Thymus (tissue), 11 donors: ENCODE results near the gene CA10. TPM values are rescaled to one million over a fixed set of nuclear protein-coding genes. Genes with fewer than 3 reads are reported as not detected.

Experiments
- DNase-seq, 9 donors: peaks; one replicate each; pipeline ENCODE4 v3.0.0-alpha.2; 2013; ENCODE audit warnings: low spot score in 9 of 9, low read depth in 6 of 9, missing footprints in 1 of 9
- H3K27ac ChIP-seq, 2 donors: one replicate each; pipeline ENCODE4 v1.5.1; 2013; ENCODE audit warnings: control low read depth in 1 of 2, low read depth in 1 of 2, low read length in 1 of 2, mild to moderate bottlenecking in 1 of 2, moderate library complexity in 1 of 2
- H3K27me3 ChIP-seq, 2 donors: one replicate each; pipeline ENCODE4 v1.5.1; 2013; ENCODE audit warnings: low read length in 1 of 2; ENCODE audit not compliant: control insufficient read depth in 2 of 2, insufficient read depth in 1 of 2
- H3K36me3 ChIP-seq, 2 donors: one replicate each; pipeline ENCODE4 v1.5.1; 2013; ENCODE audit warnings: low read length in 1 of 2, mild to moderate bottlenecking in 1 of 2, moderate library complexity in 1 of 2; ENCODE audit not compliant: control insufficient read depth in 2 of 2, insufficient read depth in 2 of 2
- H3K4me1 ChIP-seq, 2 donors: one replicate each; pipeline ENCODE4 v1.5.1; 2013; ENCODE audit warnings: low read length in 2 of 2; ENCODE audit not compliant: control insufficient read depth in 2 of 2, insufficient read depth in 2 of 2
- H3K4me3 ChIP-seq, 2 donors: one replicate each; pipeline ENCODE4 v1.5.1; 2013; ENCODE audit warnings: low read length in 2 of 2, control low read depth in 1 of 2, mild to moderate bottlenecking in 1 of 2
- H3K9me3 ChIP-seq, 2 donors: one replicate each; pipeline ENCODE4 v1.5.1; 2013; ENCODE audit warnings: low read length in 1 of 2, mild to moderate bottlenecking in 1 of 2; ENCODE audit not compliant: control insufficient read depth in 2 of 2, insufficient read depth in 1 of 2
- WGBS: extraction: QIAGEN DNeasy Blood & Tissue Kit; methylation state at CpG from one replicate; pipeline ENCODE4 v1.1.7; 2013; 5-methylcytosine and 5-hydroxymethylcytosine counted together
- polyA plus RNA-seq: library from polyadenylated mRNA; stranded (reverse); fragments of 200-250 nt; gene quantifications from one replicate; pipeline ENCODE4 v1.2.3, GENCODE V29; 2013
- total RNA-seq: library from RNA; stranded (reverse); fragments of 120-200 nt; gene quantifications from one replicate; pipeline ENCODE4 v1.2.4, GENCODE V29; 2013
- donor health status: healthy.

CA10 gene
- total and polyA plus RNA-seq, 2 donors: 0.25 to 0.61 TPM

- no peak overlapping the region for H3K4me3 ChIP-seq
- peaks cover 1 to 3% of the 10 kb centered on the region in 2 donors for H3K9me3 ChIP-seq
- H3K27me3 ChIP-seq: peaks cover 43 to 44% of the 10 kb centered on the region in 2 donors
- no peak for DNase-seq
- no peak overlapping the region for H3K27ac ChIP-seq
- H3K36me3 ChIP-seq: no peaks in the 10 kb centered on the region
- WGBS: 23% methylated on average over 17 of the region's 17 CpGs
- H3K4me1 ChIP-seq: no peaks in the 10 kb centered on the region
These were observed 1.6 kb upstream of the CA10 start for GRCh38 chr17:52160136-52160567.

DNA sequence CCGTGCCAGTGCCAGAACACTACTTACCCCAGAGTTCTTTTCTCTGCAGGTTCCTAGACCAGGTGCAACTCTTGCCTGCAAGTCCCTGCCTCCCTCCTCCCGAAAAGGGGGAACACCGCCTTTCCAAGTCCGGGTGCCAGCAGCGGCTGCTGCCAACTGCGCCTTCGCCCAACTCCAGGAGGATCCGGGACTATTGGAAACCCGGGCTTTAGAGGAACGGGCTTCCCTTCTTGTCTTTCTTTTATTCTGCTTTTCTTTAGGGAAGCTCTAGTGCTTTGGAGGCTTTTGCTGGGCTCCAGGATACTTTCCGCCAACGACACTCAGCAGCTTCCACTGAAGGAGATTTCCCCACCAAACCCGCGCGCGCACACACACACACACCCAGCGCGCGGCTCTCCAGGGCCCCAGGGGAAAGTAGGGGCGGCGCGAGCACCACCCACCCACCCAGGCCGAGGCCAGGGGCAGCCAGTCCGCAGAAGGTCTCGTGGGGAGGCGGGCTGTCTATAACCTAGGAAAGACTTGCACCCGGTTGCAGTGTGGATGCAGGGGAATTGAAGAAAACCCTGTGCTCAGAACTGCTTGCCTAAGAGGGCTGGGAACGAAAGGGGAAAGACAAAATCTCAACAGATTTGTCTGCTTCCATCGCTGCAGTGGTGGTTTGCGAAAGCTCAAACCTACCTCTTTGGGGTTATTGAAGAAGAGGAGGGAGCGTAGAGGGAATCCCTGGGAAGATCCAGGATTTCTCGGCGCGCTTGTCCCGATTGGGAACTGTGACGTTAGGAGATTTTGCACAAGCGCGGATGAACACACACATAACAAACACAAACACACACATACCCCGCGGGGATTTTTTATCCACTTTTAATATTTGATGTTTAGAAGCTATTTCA is 977 bp upstream of the CA10 start:
- peaks cover 1 to 3% of the 10 kb centered on the region in 2 donors for H3K9me3 ChIP-seq
- no peak overlapping the region for H3K27ac ChIP-seq
- peaks cover 43 to 44% of the 10 kb centered on the region in 2 donors for H3K27me3 ChIP-seq
- H3K4me3 ChIP-seq: no peak overlapping the region
- 18% methylated on average over 40 of the region's 40 CpGs for WGBS
- no peaks in the 10 kb centered on the region for H3K36me3 ChIP-seq
- no peaks in the 10 kb centered on the region for H3K4me1 ChIP-seq
- DNase-seq: no peak

DNA sequence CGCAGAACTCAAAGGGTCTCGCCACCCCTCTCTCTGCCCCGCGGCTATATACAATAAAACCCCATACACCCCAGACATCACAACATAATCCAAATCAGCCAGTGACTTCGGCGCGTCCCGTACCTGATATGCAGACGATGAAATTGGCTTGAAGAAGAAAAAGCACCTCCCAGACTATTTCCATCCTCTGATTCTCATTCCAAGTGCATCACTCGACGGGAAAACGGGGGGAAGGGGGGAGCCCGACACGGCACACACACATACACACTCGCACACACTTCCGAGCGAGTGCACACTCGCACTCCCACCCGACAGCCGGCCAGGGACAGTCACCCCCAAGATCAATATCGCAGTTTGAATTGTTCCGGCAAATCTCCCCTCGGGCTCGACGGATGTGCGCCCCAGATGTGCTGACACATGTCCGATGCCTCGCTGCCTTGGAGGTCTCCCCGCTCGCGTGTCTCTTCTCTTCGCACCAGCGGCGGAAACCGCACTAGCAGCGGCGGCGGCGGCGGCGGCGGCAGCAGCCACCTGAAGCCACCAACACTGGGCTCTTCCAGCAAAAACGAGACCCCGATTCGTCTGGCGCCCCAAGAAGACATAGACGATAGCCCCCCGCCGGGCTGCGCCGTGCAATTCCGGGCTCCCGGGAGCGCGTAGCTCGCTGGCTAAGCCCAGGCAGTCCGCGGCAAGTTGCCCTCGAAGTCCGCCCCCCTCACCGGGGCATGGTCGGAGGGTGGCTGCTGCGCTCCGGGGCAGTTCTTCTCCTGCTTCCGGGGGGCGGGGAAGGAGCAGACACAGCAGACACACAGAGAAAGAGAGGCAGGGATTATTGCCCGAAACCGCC is 688 bp downstream of the CA10 start:
- Histone ChIP-seq H3K4me1 (no peaks in the 10 kb centered on the region), H3K27me3 (peaks cover 43 to 44% of the 10 kb centered on the region in 2 donors), H3K4me3 (peak overlapping the region in 1 of 2 donors; percentile 3), H3K36me3 (no peaks in the 10 kb centered on the region), H3K9me3 (peaks cover 1 to 3% of the 10 kb centered on the region in 2 donors), H3K27ac (no peak overlapping the region)
- 6% methylated on average over 68 of the region's 68 CpGs for WGBS
- DNase-seq: no peak

DNA sequence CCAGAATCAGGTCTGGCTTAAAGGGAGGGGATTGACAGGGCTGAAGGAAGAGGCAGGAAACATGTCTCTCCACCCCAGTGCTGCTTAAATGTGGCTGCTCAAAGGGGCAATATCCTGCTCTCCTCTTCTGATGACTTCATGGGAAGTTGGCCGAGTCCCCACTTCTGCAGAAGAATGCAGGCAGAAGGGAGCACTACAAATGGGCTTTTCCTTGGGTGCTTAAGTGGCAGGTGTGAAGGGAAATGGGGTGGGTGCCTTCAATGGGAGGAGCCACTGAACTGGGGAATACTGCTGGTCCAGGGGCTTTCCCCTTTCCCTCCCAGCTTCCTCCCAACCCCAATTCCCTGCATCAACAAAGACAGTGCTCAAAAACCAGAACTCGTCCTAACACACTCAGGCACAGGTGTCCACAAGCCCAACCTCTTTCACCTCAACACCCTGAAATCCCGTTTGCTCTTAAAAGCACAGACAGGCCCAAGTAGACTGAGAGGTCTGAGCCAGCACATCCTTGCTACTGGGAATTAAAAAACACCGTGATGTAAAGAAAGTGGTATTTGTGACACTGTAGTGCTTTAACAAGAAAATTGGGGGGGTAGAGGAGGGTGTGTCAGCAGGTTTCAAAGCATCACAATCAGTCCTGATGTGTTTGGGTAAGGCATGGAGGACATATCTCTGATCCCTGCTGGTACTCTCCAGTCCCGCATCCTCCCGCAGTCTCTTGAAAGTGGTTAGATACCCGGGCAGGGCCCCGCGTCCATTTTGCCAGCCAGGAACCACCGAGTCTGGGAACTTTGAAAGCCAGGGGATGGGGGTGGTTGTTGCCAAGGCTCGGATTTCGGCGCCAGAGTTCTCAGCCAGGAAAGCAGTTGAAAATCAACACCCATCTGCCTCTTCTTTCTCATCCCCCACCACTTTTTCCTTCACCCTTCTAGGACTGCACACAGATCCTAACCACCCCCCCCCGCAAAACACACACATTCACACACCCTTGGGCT is 1.6 kb downstream of the CA10 start:
- H3K27me3 ChIP-seq: peaks cover 43 to 44% of the 10 kb centered on the region in 2 donors
- WGBS: 17% methylated on average over 14 of the region's 14 CpGs

DNA sequence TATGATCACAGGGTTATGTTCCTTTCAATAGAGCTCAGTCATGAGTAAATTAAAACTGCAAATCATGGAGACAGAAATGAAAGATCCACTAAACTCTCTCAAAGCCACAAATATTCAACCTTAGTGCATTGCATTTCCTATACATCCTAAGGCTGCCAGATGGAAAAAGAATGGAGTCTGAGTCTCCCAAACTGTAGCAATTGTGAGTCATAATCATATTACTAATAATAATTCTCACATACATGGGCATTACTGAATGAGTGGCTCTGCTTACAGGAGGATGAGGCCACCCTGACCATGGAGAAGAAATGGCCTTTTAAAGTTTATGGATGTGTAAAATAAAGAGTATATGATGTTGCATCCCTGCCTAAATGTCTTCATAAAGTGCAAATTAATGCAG is 3.2 kb downstream of the CA10 start:
- Histone ChIP-seq H3K27me3 (peaks cover 40 to 41% of the 10 kb centered on the region in 2 donors), H3K27ac (no peak overlapping the region)
- DNase-seq: no peak

More for the DNA sequence above, 1.6 kb downstream of the CA10 start:
- Histone ChIP-seq H3K9me3 (peaks cover 1 to 3% of the 10 kb centered on the region in 2 donors), H3K36me3 (no peaks in the 10 kb centered on the region), H3K27ac (no peak overlapping the region), H3K4me3 (no peak overlapping the region), H3K4me1 (no peaks in the 10 kb centered on the region)
- no peak for DNase-seq

DNA sequence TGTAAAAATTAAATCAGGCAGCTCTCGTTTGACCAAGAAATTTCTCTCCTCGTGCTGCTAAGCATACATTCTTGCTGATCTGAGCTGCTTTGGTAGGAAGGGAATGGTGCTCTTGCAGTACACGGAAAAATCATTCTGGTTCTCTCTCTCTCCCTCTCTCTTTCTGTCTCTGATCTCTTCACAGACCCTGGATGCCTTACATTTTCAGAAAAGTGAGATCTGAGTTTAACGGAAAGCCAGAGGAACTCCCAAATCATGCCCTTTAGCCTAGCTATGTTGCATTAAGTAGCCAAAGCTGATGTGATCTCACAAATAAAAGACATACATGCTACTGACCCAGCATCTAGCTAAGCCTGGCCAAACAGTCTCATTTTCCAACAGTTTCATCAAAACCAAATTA is 4.0 kb downstream of the CA10 start:
- WGBS: 73% methylated on average over 4 of the region's 4 CpGs
- no peaks in the 10 kb centered on the region for H3K4me1 ChIP-seq
- no peak for DNase-seq
- H3K9me3 ChIP-seq: peaks cover 1 to 3% of the 10 kb centered on the region in 2 donors
- H3K27ac ChIP-seq: no peak overlapping the region
- no peak overlapping the region for H3K4me3 ChIP-seq
- H3K27me3 ChIP-seq: peaks cover 32 to 34% of the 10 kb centered on the region in 2 donors
- no peaks in the 10 kb centered on the region for H3K36me3 ChIP-seq

More for the DNA sequence above, 3.2 kb downstream of the CA10 start:
- H3K9me3 ChIP-seq: peaks cover 1 to 3% of the 10 kb centered on the region in 2 donors
- H3K4me1 ChIP-seq: no peaks in the 10 kb centered on the region
- no peaks in the 10 kb centered on the region for H3K36me3 ChIP-seq
- H3K4me3 ChIP-seq: no peak overlapping the region

GRCh38 chr17:52150935-52151334 is 7.6 kb downstream of the CA10 start:
- Histone ChIP-seq H3K27ac (no peak overlapping the region), H3K36me3 (no peaks in the 10 kb centered on the region), H3K9me3 (no peaks in the 10 kb centered on the region), H3K4me1 (no peaks in the 10 kb centered on the region), H3K27me3 (peaks cover 0 to 2% of the 10 kb centered on the region in 2 donors), H3K4me3 (no peak overlapping the region)
- 93% methylated on average over 2 of the region's 2 CpGs for WGBS
- DNase-seq: no peak

DNA sequence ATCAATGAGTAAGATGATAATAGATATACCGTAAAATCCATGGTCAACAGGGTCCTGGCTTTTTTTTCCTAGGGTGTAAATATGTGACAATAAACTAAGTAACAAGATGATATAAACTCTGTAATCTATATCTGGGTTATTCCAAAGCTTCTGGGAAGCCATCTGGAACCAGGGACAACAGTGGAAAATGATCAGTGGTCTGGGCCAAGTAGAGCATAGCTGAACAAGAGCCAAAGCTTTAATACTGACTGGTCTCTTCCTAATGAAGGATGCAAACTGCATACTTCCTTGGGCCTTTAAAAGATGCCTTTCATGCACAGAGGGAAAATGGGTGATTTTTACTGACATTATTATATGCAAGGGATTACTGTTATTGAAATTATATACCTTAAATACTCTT is 8.9 kb downstream of the CA10 start:
- H3K4me1 ChIP-seq: no peaks in the 10 kb centered on the region
- 92% methylated on average over 1 of the region's 1 CpG for WGBS
- no peaks in the 10 kb centered on the region for H3K27me3 ChIP-seq
- H3K27ac ChIP-seq: no peak overlapping the region
- no peak overlapping the region for H3K4me3 ChIP-seq
- DNase-seq: no peak
- no peaks in the 10 kb centered on the region for H3K9me3 ChIP-seq
- H3K36me3 ChIP-seq: no peaks in the 10 kb centered on the region
